ENCODE data around the gene RUSF1.
A peak's percentile ranks its signal among the peaks of the same experiment; 100 is the strongest.

Gene RUSF1

DNA sequence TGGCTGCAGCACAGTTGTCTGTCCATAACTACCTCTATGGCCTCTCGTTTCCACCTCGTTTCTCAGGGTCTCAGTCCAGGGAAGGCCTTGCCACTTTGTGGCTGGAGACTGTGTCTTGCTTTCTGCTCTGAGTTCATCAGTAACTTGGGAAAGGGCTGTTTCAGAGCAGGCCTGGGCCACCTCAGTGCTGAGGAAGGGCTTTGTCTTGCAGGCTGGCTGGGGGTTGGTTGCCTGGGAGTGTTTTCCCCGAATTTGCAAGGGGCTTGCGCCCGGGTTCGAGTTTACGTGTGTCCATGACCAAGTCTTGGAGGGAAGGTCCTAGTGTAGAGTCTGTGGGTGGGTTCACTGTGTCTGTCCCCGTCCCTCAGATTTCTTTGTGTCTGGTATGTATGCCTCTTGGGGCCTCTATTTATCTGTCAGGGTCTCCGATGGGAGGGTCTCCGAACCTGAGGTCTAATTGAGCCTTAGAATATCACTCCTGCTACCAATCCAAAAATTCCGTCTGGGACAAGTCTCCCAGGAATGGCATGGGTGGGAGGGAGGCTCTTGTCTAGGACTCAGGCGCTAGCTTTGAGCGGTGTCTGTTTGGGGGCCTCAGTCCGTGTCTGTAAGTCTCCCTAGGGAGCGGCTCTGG, 36.8 kb downstream of the RUSF1 start:
- no peak for DNase-seq (ENCODE audit: low read depth)

DNA sequence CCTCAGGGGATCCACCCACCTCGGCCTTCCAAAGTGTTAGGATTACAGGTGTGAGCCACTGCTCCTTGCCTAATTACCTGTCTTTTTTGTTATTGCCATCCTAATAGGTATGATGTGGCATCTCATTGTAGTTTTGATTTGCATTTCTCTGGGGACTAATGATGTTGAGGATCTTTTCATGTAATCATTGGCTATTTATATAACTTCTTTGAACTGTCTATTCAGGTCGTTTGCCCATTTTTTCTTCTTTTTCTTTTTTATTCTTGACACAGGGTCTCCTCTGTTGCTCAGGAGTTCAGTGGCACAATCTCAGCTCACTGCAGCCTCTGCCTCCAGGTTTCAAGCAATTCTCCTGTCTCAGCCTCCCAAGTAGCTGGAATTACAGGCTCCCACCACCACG, 37.6 kb downstream of the RUSF1 start:
- DNase-seq (ENCODE audit: low read depth) = no peak

DNA sequence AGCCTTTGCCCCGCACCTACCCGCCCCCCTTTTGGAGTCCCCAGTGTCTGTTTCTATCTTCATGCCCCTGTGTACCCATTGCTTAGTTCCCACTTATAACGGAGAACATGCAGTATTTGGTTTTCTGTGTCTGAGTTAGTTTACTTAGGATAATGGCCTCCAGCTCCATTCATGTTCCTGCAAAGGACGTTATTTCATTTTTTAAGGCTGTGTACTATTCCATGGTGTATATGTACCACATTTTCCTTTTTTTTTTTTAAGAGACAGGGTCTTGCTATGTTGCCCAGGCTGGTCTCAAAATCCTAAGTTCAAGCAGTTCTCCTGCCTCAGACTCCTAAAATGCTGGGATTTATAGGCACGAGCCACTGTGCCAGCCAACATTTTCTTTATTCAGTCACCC, 40.3 kb downstream of the RUSF1 start:
- DNase-seq (ENCODE audit: low read depth) = no peak

DNA sequence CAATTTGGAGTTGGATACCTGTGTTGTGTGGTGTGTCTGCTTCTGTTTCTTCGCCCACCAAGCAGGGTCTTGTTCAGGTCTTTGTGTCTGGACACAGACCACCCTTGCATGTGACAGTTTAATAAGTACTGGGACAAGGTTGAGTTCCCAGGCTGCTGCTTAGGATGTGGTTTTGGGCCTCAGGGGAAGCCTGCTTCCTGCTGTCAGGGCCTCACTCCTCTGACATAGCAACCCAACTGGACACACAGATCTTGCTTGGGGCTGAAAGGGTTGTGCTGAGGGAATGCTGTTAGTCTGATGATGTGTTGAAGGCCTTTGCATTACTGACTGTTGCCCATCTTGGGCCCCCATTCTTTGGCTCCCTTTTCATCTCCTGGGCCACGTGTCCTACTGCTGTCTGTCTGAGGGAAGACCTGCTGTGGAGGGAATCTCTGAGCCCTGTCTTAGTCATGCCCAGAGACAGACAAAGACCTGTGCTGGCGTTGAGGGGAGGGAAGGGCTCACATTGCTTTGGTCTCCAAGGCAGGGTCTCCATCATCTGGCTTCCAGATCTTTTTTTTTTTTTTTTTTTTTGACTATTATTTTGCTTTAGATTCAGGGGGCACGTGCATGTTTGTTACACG, 40.9 kb downstream of the RUSF1 start:
- no peak for DNase-seq (ENCODE audit: low read depth)

DNA sequence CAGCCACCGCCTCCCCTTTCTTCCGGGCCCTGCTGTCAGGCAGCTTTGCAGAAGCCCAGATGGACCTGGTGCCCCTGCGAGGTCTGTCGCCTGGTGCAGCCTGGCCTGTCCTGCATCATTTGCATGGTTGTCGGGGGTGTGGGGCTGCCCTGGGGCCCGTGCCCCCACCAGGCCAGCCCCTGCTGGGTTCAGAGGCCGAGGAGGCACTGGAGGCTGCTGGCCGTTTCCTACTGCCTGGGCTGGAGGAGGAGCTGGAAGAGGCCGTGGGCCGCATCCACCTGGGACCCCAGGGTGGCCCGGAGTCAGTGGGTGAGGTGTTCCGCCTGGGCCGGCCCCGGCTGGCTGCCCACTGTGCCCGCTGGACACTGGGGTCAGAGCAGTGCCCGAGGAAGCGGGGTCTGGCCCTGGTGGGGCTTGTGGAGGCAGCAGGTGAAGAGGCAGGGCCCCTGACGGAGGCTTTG, 41.8 kb downstream of the RUSF1 start:
- DNase-seq (ENCODE audit: low read depth) = no peak

DNA sequence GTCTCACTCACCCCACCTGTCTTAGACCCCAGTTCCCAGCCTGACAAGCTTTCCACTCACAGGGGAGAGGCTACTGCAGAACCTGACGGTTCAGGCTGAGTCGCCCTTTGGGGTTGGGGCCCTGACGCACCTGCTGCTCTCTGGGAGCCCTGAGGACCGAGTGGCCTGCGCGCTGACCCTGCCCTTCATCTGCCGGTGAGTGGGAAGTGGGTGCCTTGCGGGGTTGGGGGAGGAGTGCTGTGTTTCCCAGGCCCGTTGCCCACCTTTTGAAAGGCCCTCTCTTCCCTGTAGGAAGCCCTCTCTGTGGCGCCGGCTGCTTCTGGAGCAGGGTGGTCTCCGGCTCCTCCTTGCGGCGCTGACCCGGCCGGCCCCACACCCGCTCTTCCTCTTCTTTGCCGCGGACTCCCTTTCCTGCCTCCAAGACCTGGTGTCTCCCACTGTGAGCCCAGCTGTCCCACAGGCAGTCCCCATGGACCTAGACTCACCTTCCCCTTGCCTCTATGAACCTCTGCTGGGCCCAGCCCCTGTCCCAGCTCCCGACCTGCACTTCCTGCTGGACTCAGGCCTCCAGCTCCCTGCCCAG, 42.3 kb downstream of the RUSF1 start:
- DNase-seq (ENCODE audit: low read depth) = no peak

DNA sequence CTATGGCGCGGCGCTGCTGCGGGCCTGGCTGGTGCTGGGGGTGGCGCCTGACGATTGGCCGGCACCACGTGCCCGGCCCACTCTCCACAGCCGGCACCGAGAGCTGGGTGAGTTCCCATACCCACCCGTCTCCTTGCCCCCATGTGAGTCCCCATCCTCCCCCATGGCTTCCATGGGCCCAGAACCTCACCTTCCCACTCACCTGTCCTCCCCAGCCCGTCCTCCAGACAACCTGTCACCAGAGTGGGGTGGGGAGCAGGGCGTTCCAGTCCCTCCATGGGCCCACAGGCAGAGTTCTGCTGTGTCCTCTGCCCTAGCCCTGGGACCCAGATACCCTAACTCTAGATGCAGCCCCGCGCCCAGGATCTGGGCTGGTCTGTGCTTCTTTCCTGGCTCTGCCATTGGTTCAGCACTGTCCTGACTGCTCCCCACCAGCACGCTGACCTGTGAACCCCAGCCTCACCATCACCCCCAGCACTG, 43.4 kb downstream of the RUSF1 start:
- no peak for DNase-seq (ENCODE audit: low read depth)

DNA sequence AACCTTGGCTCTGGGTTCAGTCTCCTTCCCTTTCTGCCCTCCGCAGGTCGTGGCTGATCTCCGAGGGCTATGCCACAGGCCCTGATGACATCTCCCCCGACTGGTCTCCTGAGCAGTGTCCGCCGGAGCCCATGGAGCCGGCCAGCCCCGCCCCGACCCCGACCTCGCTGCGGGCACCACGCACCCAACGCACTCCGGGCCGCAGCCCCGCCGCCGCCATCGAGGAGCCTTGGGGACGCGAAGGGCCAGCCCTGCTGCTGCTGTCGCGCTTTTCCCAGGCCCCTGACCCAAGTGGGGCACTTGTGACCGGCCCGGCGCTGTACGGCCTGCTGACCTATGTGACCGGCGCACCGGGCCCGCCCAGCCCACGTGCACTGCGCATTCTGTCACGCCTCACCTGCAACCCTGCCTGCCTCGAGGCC, 43.8 kb downstream of the RUSF1 start:
- no peak for DNase-seq (ENCODE audit: low read depth)

DNA sequence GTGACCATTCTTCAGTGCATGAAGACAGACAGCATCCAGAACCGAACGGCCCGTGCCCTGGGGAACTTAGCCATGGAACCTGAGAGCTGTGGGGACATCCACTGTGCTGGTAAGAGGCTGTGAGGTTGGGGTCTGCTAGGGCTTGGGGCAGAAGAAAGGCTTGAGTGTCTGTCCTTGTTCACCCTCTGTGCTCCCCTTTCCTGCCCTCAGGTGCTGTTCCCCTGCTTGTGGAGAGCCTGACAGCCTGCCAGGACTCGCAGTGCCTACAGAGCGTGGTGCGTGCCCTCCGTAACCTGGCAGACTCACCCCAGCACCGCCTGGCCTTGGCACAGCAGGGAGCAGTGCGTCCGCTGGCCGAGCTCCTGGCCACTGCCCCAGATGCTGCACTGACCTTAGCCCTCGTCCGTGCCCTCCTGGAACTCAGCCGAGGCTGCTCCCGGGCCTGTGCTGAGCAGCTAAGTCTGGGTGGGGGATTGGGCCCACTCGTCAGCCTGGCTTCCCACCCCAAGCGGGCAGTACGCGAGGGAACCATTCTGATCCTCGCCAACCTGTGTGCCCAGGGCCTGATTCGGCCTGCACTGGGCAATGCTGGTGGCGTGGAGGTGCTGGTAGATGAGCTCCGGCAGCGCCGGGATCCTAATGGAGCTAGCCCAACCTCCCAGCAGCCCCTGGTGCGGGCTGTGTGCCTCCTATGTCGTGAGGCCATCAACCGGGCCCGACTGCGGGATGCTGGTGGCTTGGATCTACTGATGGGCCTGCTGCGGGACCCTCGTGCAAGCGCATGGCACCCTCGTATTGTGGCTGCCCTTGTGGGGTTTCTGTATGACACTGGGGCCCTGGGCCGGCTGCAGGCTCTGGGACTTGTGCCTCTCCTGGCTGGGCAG, 46.0 kb downstream of the RUSF1 start:
- DNase-seq (ENCODE audit: low read depth) = no peak

DNA sequence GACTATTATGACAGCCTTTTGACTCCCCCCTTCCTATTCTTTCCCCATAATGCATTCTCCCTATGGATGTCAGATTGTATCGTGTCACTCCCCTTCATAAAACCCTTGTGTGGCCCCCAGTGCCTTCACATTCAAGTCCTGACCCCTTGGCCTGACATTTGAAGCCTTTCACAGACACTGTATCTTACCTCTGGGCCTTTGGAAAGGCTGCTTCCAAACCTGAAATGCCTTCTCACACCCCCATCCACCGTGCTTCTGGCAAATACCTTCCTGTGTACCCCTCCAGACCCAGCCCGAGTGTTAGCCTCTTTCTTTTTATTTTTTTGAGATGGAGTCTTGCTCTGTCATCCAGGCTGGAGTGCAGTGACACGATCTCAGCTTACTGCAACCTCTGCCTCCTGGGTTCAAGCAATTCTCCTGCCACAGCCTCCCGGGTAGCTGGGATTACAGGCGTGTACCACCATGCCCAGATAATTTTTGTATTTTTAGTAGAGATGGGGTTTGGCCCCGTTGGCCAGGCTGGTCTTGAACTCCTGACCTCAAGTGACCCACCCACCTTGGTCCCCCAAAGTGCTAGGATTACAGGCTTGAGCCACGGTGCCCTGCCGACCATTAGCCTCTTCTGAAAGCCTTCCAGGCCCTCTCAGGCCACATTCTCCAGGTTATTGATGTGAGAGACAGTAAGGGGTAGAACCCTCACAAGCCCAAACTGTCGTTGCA, 46.8 kb downstream of the RUSF1 start:
- DNase-seq (ENCODE audit: low read depth) = no peak

DNA sequence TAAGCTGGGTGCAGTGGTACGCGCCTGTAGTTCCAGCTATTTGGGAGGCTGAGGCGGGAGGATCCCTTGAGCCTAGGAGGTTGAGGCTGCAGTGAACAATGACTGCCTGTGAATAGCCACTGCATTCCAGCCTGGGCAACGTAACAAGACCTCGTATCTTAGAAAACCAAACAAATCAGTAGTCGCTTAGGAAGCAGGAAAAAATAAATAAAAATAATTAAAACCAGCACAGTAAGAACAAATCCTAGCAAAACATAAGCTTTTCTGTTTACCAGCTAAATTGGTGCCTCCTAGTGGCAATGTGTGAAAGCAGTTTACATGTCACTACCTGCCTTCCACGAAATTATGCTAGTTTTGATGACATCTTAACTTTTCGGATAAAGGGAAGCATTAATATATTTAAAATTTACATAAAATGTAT, 47.6 kb downstream of the RUSF1 start:
- no peak for DNase-seq (ENCODE audit: low read depth)

DNA sequence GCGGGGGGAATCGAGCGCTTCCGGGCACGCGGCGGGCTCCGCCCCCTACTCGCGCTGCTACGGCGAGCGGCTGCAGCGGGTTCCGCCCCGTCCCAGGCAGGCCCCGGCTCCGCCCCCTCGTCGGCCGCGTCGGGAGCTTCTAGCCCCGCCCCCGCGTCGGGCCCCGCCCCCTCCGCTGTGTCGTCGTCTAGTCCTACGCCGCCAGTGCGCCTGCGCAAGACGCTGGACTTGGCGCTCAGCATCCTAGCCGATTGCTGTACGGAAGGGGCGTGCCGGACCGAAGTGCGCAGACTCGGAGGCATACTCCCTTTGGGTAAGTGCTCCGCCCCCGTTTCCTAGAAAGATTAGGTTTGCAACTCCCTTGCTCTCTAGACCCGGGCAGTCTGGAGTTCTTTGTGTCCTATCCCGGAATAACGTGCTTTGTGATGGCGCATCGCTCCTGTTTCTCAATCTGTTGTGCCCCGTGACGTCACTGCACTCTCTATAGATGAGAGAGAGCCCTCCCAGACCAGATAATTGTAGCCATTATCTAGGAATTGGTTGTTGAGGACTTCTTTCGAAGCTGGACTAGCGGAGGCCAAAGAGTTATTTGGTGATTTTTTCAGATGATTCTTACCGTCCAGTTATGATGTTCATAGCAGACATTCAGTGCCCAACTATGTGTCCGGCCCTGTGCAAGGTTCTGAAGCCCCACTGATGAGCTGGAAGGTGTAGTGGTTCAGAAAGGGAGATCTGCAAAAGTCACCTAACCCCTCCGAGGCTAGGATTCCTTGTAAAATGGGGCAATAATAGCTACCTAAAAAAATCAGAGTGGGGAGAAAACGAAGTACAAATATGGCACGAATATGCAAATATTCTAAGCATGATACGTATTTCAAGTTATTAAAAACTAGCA, 48.3 kb downstream of the RUSF1 start:
- peak; percentile 98 for DNase-seq (ENCODE audit: low read depth)

DNA sequence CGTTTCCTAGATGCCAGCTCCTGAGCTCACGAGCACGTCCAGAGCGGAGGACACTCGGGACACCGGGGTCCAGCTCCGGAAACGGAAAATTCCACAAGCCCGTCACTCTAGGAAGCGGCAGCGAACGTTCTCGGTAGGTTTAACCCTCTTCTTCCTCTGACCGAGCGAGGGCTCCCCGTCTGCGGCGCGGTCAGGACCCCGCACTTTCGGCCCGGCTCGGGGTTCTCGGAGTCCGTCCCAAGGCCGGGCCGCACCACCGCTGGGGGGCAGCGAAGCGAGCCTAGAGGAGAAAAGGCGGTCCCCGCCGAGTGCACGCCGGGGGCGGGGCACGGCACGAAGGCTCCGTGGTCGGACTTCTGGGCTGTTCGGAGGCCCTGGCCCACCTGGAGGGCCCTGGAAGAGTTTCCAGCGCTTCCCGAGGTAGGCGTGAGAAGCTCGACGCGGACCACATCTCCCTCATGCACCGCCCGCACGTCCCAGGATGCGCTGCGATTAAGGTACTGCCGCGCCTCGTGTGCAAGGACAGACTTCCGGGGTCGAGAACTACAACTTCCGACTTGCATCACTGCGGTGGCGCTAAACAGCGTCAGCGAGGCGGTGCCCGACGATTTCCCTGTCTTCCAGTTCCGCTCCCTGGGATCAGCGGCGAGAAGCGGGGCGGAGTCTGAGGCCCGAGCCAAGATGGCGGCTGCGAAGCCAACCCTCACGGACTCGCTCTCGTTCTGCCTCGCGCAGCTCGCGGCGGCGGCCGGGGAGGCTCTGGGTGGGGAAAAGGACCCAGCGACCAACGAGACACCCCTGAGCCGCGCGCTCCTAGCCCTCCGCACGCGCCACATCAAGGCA, 49.1 kb downstream of the RUSF1 start, which contains the start of gene ARMC5:
Gene ARMC5 (plus strand): TSS at position 658 of the 843 bp plus-strand sequence. CDS start 24 bp downstream, at position 682.
- DNase-seq (ENCODE audit: low read depth) = peak; percentile 93

DNA sequence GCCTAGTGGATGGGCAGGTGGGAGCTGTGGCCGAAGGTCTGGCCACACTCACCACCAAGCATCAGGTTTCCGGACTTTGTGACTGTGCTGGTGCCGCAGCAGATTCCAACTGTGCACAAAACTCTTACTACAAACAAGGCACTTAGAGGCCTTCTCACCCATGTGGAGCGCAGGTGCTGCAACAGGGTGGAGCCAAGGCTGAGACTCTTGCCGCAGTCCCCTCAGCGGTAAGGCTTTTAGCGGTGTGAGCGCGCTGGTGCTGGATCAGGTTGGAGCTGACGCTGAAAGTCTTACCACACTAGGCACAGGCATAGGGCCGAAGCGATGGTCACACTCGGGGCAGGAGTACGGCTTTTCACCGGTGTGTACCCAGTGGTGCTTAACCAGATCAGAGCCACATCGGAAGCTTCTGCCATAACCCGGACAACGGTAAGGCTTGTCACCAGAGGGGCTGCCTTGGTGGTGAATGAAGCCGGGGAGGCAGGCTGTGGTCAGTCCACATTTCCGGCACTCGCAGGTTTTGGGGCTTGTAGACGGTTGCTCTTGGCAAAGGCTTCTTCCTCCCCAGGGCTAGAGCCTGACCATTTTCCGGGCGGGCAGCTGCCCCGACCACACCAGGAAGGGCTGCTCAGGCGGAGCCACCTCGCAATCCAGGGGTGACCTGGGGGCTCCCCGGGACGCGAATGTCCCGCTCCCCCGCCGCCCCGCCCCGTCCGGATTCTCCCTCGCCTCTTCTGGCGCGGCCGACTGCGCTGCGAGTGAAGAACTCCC, 49.9 kb downstream of the RUSF1 start:
- DNase-seq (ENCODE audit: low read depth) = no peak

DNA sequence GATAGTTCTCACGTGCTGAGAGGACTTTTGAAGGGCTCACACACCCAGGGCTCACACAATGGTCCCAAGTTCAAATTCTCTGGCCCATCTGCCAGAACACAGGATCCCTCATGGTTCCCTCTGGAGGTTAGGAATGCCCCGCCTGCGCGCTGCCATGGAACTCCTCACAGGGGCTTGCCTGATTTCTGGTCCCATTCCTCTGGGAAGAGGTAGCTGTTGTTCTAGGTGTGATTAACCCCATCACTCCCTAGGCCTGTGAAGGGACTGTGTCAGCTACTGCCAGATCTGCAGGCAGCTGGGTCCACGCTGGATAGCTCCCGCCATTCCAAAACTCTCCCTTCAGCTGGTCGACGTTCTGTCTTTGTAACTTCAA, 51.2 kb downstream of the RUSF1 start:
- DNase-seq (ENCODE audit: low read depth) = no peak

DNA sequence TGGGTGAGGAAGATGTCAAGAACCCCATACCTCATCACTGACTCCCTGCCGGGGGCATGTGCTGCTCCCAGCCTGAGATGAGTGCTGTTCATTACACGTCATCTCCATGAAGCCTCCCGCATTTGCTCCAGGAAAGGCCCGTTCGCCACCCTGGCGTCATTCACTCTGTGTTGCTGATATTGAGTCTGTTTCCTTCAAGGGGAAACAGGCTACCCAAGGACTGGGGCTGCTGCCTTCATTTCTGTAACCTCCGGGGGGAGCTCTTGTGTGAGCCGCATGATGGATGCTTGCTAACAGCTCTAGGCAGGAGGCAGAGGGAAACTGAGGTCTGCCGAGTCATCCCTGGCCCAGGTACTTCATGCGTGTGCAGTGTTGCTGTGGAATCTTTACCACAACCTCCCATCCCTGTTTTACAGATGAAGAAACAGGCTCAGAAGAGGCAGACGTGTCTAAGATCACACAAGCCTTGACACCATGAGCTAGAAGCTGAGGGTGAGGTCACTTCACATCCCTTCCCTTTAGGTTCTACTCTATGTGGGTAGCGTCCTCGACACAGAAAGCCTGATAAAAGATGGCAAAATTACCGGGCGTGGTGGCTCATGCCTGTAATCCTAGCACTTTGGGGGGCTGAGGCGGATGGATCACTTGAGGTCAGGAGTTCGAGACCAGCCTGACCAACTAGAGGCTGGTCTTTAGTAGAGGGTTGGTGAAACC, 52.4 kb downstream of the RUSF1 start:
- DNase-seq (ENCODE audit: low read depth) = no peak

DNA sequence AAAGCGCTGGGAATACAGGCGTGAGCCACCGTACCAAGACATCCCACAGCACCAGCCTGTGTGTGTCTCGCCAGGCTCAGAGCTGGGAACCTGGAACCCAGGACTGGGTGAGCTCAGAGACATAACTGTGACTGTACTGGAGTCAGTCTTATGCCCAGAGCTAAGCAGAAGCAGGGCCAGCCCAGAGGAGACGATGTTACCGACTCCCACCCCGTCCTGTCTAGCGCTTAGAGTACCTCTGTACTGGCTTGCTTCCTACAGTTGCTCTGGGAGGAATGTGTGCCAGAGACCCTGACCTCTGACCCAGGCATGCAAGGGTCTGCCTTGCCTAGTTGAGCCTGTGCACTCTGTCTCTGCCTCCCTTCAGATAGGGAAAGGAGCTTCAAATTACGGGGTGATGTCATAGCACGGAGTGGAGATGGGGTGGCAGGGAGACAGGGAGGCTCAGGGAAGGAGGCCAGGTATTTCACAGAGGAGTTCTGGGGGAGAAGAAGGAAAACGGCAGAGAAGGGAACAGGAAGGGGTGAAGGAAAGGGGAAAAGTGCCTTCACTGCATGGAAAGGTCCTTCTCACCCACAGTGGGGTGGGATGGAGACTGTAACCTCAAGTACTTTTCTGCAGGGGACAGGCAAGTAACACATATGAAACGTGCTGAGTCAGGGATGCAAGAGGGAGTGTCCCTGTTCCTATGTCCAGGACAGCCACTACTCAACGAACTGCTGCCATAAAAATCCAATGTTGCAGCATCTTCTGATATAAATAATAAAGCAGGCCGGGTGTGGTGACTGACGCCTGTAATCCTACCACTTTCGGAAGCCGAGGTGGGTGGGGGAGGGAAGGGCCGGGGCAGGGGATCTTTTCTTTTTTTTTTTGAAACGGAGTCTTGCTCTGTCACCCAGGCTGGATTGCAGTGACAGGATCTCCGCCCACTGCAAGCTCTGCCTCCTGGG, 54.7 kb downstream of the RUSF1 start:
- no peak for DNase-seq (ENCODE audit: low read depth)

All from GM04504 (cell line).